HG02798 (cell line): Measurements from ENCODE around the gene DACT1.

Experiments used
- ATAC-seq: cut with Tn5 transposase; IDR thresholded peaks from one replicate; pipeline ENCODE4 v1.9.1; 2021; ENCODE audit warnings: mild to moderate bottlenecking; ENCODE audit not compliant: unreplicated experiment, poor library complexity

DACT1 gene

GRCh38 chr14:58634406-58635090, 3.2 kb upstream of the DACT1 start:
- ATAC-seq: no peak

GRCh38 chr14:58635091-58635830, 2.5 kb upstream of the DACT1 start:
- ATAC-seq: no peak

- no peak for ATAC-seq
Observed at GRCh38 chr14:58636129-58636528, 1.6 kb upstream of the DACT1 start.

- ATAC-seq: no peak
Observed at GRCh38 chr14:58637040-58637390, 747 bp upstream of the DACT1 start.

- peak; percentile 25 for ATAC-seq
Observed at GRCh38 chr14:58638231-58639197, 752 bp downstream of the DACT1 start.

GRCh38 chr14:58639198-58639565, 1.4 kb downstream of the DACT1 start:
- ATAC-seq: no peak

- ATAC-seq: no peak
Observed at GRCh38 chr14:58639842-58640484, 2.2 kb downstream of the DACT1 start.

- ATAC-seq: no peak
Observed at GRCh38 chr14:58640959-58641358, 3.2 kb downstream of the DACT1 start.

- ATAC-seq: no peak
Observed at GRCh38 chr14:58641509-58641908, 3.7 kb downstream of the DACT1 start.

GRCh38 chr14:58643366-58643765, 5.6 kb downstream of the DACT1 start:
- no peak for ATAC-seq

GRCh38 chr14:58645641-58646040, 7.9 kb downstream of the DACT1 start:
- no peak for ATAC-seq

GRCh38 chr14:58646479-58646878, 8.7 kb downstream of the DACT1 start:
- no peak for ATAC-seq

- ATAC-seq: no peak
Observed at GRCh38 chr14:58647777-58648176, 10.0 kb downstream of the DACT1 start.

- ATAC-seq: no peak
Observed at GRCh38 chr14:58650857-58651256, 13.1 kb downstream of the DACT1 start.

- ATAC-seq: no peak
Observed at GRCh38 chr14:58656671-58657411, 19.1 kb downstream of the DACT1 start.

- ATAC-seq: no peak
Observed at GRCh38 chr14:58659061-58659460, 21.3 kb downstream of the DACT1 start.

- ATAC-seq: no peak
Observed at GRCh38 chr14:58659846-58660245, 22.1 kb downstream of the DACT1 start.

- no peak for ATAC-seq
Observed at GRCh38 chr14:58660407-58660806, 22.6 kb downstream of the DACT1 start.

- ATAC-seq: no peak
Observed at GRCh38 chr14:58662018-58662417, 24.3 kb downstream of the DACT1 start.

GRCh38 chr14:58662759-58663158, 25.0 kb downstream of the DACT1 start:
- ATAC-seq: no peak
